Smooth muscle cell (in vitro differentiated cells): ENCODE data around the gene S100A2. TPM values are rescaled to one million over a fixed set of nuclear protein-coding genes. Genes with fewer than 3 reads are reported as not detected.

Experiments
- DNase-seq: peaks from one replicate; lab custom pipeline; 2025; ENCODE audit not compliant: unreplicated experiment; lab: John Stamatoyannopoulos, UW
- H2AFZ ChIP-seq: fragments of 200-600 bp; sonication (generic); 2 replicates; pipeline ENCODE4 v1.6.0; 2016; ENCODE audit warnings: antibody characterized with exemption, low read depth, mild to moderate bottlenecking
- H3F3A ChIP-seq: fragments of 200-600 bp; sonication (generic); 2 replicates; pipeline ENCODE4 v1.6.0; 2017; ENCODE audit warnings: antibody characterized with exemption, low read depth
- H3K27ac ChIP-seq: fragments of 200-600 bp; sonication (generic); 2 replicates; pipeline ENCODE4 v1.5.1; 2016; ENCODE audit warnings: low read depth, mild to moderate bottlenecking
- H3K27me3 ChIP-seq: fragments of 200-600 bp; sonication (generic); 2 replicates; pipeline ENCODE4 v1.6.1; 2016; ENCODE audit warnings: low read depth, mild to moderate bottlenecking
- H3K36me3 ChIP-seq: fragments of 200-600 bp; sonication (generic); 2 replicates; pipeline ENCODE4 v1.5.1; 2016; ENCODE audit warnings: low read depth
- H3K4me1 ChIP-seq: fragments of 200-600 bp; sonication (generic); 2 replicates; pipeline ENCODE4 v1.5.1; 2016; ENCODE audit warnings: low read depth
- H3K4me2 ChIP-seq: fragments of 200-600 bp; sonication (generic); 2 replicates; pipeline ENCODE4 v1.6.0; 2016; ENCODE audit warnings: mild to moderate bottlenecking
- H3K4me3 ChIP-seq: fragments of 200-600 bp; sonication (generic); 2 replicates; pipeline ENCODE4 v1.5.1; 2016; ENCODE audit warnings: mild to moderate bottlenecking
- H3K79me2 ChIP-seq: fragments of 200-600 bp; sonication (generic); 2 replicates; pipeline ENCODE4 v1.6.0; 2016; ENCODE audit warnings: low read depth, mild to moderate bottlenecking
- H3K9ac ChIP-seq: fragments of 200-600 bp; sonication (generic); 2 replicates; pipeline ENCODE4 v1.6.0; 2016; ENCODE audit warnings: low read depth
- H3K9me3 ChIP-seq: fragments of 200-600 bp; sonication (generic); replicated peaks from 2 replicates; pipeline ENCODE4 v1.5.1; 2016; ENCODE audit warnings: low read depth
- H4K20me1 ChIP-seq: fragments of 200-600 bp; sonication (generic); 2 replicates; pipeline ENCODE4 v1.6.0; 2016; ENCODE audit warnings: low read depth
- CTCF ChIP-seq: fragments of 200-600 bp; sonication (generic); IDR thresholded peaks from 2 replicates; pipeline ENCODE4 v1.5.1; 2017; ENCODE audit warnings: borderline replicate concordance, mild to moderate bottlenecking, antibody characterized with exemption; ENCODE audit not compliant: insufficient read depth, poor library complexity, severe bottlenecking
- WGBS: methylation state at CpG from one replicate; pipeline ENCODE4 v1.1.7; 2016; ENCODE audit warnings: low lambda C conversion rate; 5-methylcytosine and 5-hydroxymethylcytosine counted together
- polyA plus RNA-seq: library from polyadenylated mRNA; unstranded; fragments of >200 nt; fragmentation: Nextera tagmentation; extraction: Ambion mirVana; gene quantifications from 2 replicates; pipeline ENCODE4 v1.2.1, GENCODE V29; 2016
- total RNA-seq: library from RNA; depleted of rRNA; stranded (reverse); fragments of >200 nt; gene quantifications from 2 replicates; pipeline ENCODE4 v1.2.3, GENCODE V29; 2014

Gene S100A2
- total and polyA plus RNA-seq, 2 experiments from 2014 or later: 7.3 to 16.6 TPM

- Histone ChIP-seq H3K27me3 (no peaks in the 10 kb centered on the region), H3K4me1 (peaks cover 47% of the 10 kb centered on the region), H3K4me3 (peak overlapping the region; percentile 24), H3K4me2 (peak overlapping the region; percentile 99), H2AFZ (peak overlapping the region; percentile 0), H3K79me2 (peaks cover 33% of the 10 kb centered on the region), H3K27ac (peak overlapping the region; percentile 93), H3K9ac (peak overlapping the region; percentile 68), H3F3A (peaks cover 16% of the 10 kb centered on the region), H3K9me3 (no peaks in the 10 kb centered on the region), H3K36me3 (no peaks in the 10 kb centered on the region), H4K20me1 (no peaks in the 10 kb centered on the region)
- 36% methylated on average over 6 of the region's 6 CpGs for WGBS
- DNase-seq: no peak
- TF ChIP-seq CTCF: no peak
Measured at GRCh38 chr1:153609585-153609907, 43.9 kb upstream of the S100A2 start.

GRCh38 chr1:153608742-153609584 is 43.3 kb upstream of the S100A2 start:
- Histone ChIP-seq H3F3A (peaks cover 16% of the 10 kb centered on the region), H3K79me2 (peaks cover 33% of the 10 kb centered on the region), H3K4me1 (peaks cover 47% of the 10 kb centered on the region), H3K27me3 (no peaks in the 10 kb centered on the region), H3K36me3 (no peaks in the 10 kb centered on the region), H3K9me3 (no peaks in the 10 kb centered on the region), H3K4me3 (peak overlapping the region; percentile 24), H3K27ac (peak overlapping the region; percentile 93), H3K9ac (peak overlapping the region; percentile 81), H4K20me1 (no peaks in the 10 kb centered on the region), H2AFZ (peak overlapping the region; percentile 0), H3K4me2 (peak overlapping the region; percentile 99)
- TF ChIP-seq CTCF: no peak
- 11% methylated on average over 19 of the region's 19 CpGs for WGBS
- DNase-seq: no peak

GRCh38 chr1:153608089-153608682 is 42.5 kb upstream of the S100A2 start:
- Histone ChIP-seq H4K20me1 (no peaks in the 10 kb centered on the region), H3K9me3 (no peaks in the 10 kb centered on the region), H3K4me1 (peaks cover 46% of the 10 kb centered on the region), H2AFZ (no peak overlapping the region), H3K27me3 (no peaks in the 10 kb centered on the region), H3K4me3 (peak overlapping the region; percentile 24), H3K9ac (peak overlapping the region; percentile 81), H3K4me2 (peak overlapping the region; percentile 99), H3K27ac (peak overlapping the region; percentile 93), H3F3A (peaks cover 16% of the 10 kb centered on the region), H3K36me3 (no peaks in the 10 kb centered on the region), H3K79me2 (peaks cover 29% of the 10 kb centered on the region)
- TF ChIP-seq CTCF: no peak
- no peak for DNase-seq
- 71% methylated on average over 7 of the region's 7 CpGs for WGBS

- Histone ChIP-seq H3K4me1 (peaks cover 38% of the 10 kb centered on the region), H3K9me3 (no peaks in the 10 kb centered on the region), H3K4me2 (no peak overlapping the region), H3K27ac (peak overlapping the region; percentile 93), H3K27me3 (no peaks in the 10 kb centered on the region), H2AFZ (no peak overlapping the region), H3K9ac (no peak overlapping the region), H4K20me1 (no peaks in the 10 kb centered on the region), H3K4me3 (no peak overlapping the region), H3K79me2 (peaks cover 21% of the 10 kb centered on the region), H3F3A (peaks cover 16% of the 10 kb centered on the region), H3K36me3 (no peaks in the 10 kb centered on the region)
- no peak for TF ChIP-seq CTCF
- 94% methylated on average over 8 of the region's 8 CpGs for WGBS
- DNase-seq: no peak
Measured at GRCh38 chr1:153607381-153607780, 41.7 kb upstream of the S100A2 start.
